H9 (cell line): ENCODE results near the gene FBLN1. TPM values are rescaled to one million over a fixed set of nuclear protein-coding genes. Genes with fewer than 3 reads are reported as not detected.

ENCODE experiments used
- DNase-seq: peaks from one replicate; pipeline ENCODE4 v3.0.0-alpha.2; 2017
- H2AFZ ChIP-seq: one replicate; pipeline ENCODE4 v1.6.1; 2013; ENCODE audit warnings: mild to moderate bottlenecking, low read length, control low read depth, moderate library complexity
- H2AK5ac ChIP-seq: 2 replicates; pipeline ENCODE4 v1.6.1; 2013; ENCODE audit warnings: low read length, control low read depth, mixed read lengths; ENCODE audit not compliant: insufficient read length
- H2BK120ac ChIP-seq: one replicate; pipeline ENCODE4 v1.6.1; 2013; ENCODE audit warnings: low read depth, mild to moderate bottlenecking, low read length, control low read depth, inconsistent platforms; ENCODE audit not compliant: poor library complexity, severe bottlenecking
- H2BK12ac ChIP-seq: 2 replicates; pipeline ENCODE4 v1.6.1; 2013; ENCODE audit warnings: low read length, control low read depth, mixed read lengths, low read depth; ENCODE audit not compliant: insufficient read length
- H2BK15ac ChIP-seq: 2 replicates; pipeline ENCODE4 v1.6.1; 2013; ENCODE audit warnings: low read depth, low read length, control low read depth
- H2BK20ac ChIP-seq: one replicate; pipeline ENCODE4 v1.6.1; 2013; ENCODE audit warnings: low read depth, mild to moderate bottlenecking, low read length, control low read depth, inconsistent platforms; ENCODE audit not compliant: poor library complexity, severe bottlenecking
- H2BK5ac ChIP-seq: 2 replicates; pipeline ENCODE4 v1.6.1; 2013; ENCODE audit warnings: low read length, control low read depth, mixed read lengths; ENCODE audit not compliant: insufficient read length
- H3K14ac ChIP-seq: 2 replicates; pipeline ENCODE4 v1.6.1; 2013; ENCODE audit warnings: low read length, control low read depth; ENCODE audit not compliant: insufficient read depth
- H3K18ac ChIP-seq: 2 replicates; pipeline ENCODE4 v1.6.1; 2013; ENCODE audit warnings: low read depth, mild to moderate bottlenecking, mixed read lengths, low read length, control low read depth; ENCODE audit not compliant: insufficient read length
- H3K23ac ChIP-seq: 2 replicates; pipeline ENCODE4 v1.6.1; 2013; ENCODE audit warnings: low read length, control low read depth, mixed read lengths, low read depth; ENCODE audit not compliant: insufficient read length
- H3K23me2 ChIP-seq: 2 replicates; pipeline ENCODE4 v1.6.1; 2013; ENCODE audit warnings: low read depth, mild to moderate bottlenecking, mixed read lengths, low read length, control low read depth; ENCODE audit not compliant: insufficient read length, poor library complexity, severe bottlenecking
- H3K27ac ChIP-seq: 2 replicates; pipeline ENCODE4 v1.5.1; 2013; ENCODE audit warnings: low read length, control low read depth, mixed read lengths, low read depth; ENCODE audit not compliant: insufficient read length
- H3K27me3 ChIP-seq: 2 replicates; pipeline ENCODE4 v1.6.1; 2013; ENCODE audit warnings: low read length, control low read depth, inconsistent platforms; ENCODE audit not compliant: insufficient read depth
- H3K4ac ChIP-seq: 2 replicates; pipeline ENCODE4 v1.6.1; 2013; ENCODE audit warnings: low read depth, mild to moderate bottlenecking, control low read depth, inconsistent platforms, low read length, moderate library complexity
- H3K4me1 ChIP-seq: 2 replicates; pipeline ENCODE4 v1.6.1; 2013; ENCODE audit warnings: low read length, control low read depth, inconsistent platforms; ENCODE audit not compliant: insufficient read depth
- H3K4me2 ChIP-seq: 2 replicates; pipeline ENCODE4 v1.6.1; 2013; ENCODE audit warnings: low read length, control low read depth, mixed read lengths; ENCODE audit not compliant: insufficient read length, insufficient read depth
- H3K56ac ChIP-seq: 2 replicates; pipeline ENCODE4 v1.6.1; 2013; ENCODE audit warnings: low read depth, mild to moderate bottlenecking, mixed read lengths, low read length, control low read depth; ENCODE audit not compliant: insufficient read length
- H3K79me1 ChIP-seq: 2 replicates; pipeline ENCODE4 v1.6.1; 2013; ENCODE audit warnings: low read depth, mild to moderate bottlenecking, moderate library complexity, low read length, control low read depth, inconsistent platforms; ENCODE audit not compliant: insufficient read depth, poor library complexity, severe bottlenecking
- H3K79me2 ChIP-seq: 2 replicates; pipeline ENCODE4 v1.6.1; 2013; ENCODE audit warnings: low read length, control low read depth, inconsistent platforms; ENCODE audit not compliant: insufficient read depth
- H3K9ac ChIP-seq: 2 replicates; pipeline ENCODE4 v1.6.1; 2013; ENCODE audit warnings: low read length, control low read depth, mixed read lengths; ENCODE audit not compliant: insufficient read length; ENCODE audit errors: extremely low read depth
- H3K9me3 ChIP-seq: one replicate; pipeline ENCODE4 v1.6.1; 2013; ENCODE audit warnings: low read depth, low read length, inconsistent platforms; ENCODE audit not compliant: control insufficient read depth
- H3T11ph ChIP-seq: one replicate; pipeline ENCODE4 v1.6.1; 2013; ENCODE audit warnings: mild to moderate bottlenecking, low read length, control low read depth, inconsistent platforms
- H4K20me1 ChIP-seq: one replicate; pipeline ENCODE4 v1.6.1; 2013; ENCODE audit not compliant: control insufficient read depth, insufficient read length, insufficient read depth
- H4K5ac ChIP-seq: 2 replicates; pipeline ENCODE4 v1.6.1; 2013; ENCODE audit warnings: low read depth, mild to moderate bottlenecking, mixed read lengths, low read length, control low read depth; ENCODE audit not compliant: insufficient read length
- H4K8ac ChIP-seq: replicated peaks from 2 replicates; pipeline ENCODE4 v1.6.1; 2013; ENCODE audit warnings: low read length, control low read depth, mixed read lengths, low read depth; ENCODE audit not compliant: insufficient read length
- H4K91ac ChIP-seq: 2 replicates; pipeline ENCODE4 v1.6.1; 2013; ENCODE audit warnings: low read depth, mild to moderate bottlenecking, moderate library complexity, mixed read lengths, low read length, control low read depth; ENCODE audit not compliant: insufficient read length
- H3K27ac Mint-ChIP-seq, 3 experiments: 2 replicates in 2 of 3; 3 replicates in 1 of 3; pipeline ENCODE4 v1.8.0; 2020 to 2021; ENCODE audit warnings: mixed read lengths in 3 of 3, mild to moderate bottlenecking in 1 of 3, moderate library complexity in 1 of 3
- H3K27me3 Mint-ChIP-seq: 2 replicates; pipeline ENCODE4 v1.8.0; 2021; ENCODE audit warnings: low read depth, mild to moderate bottlenecking, moderate library complexity, mixed read lengths
- H3K36me3 Mint-ChIP-seq, 3 experiments: 2 replicates in 2 of 3; 3 replicates in 1 of 3; pipeline ENCODE4 v1.8.0; 2020 to 2021; ENCODE audit warnings: low read depth in 3 of 3, mixed read lengths in 3 of 3; ENCODE audit not compliant: insufficient read depth in 1 of 3
- H3K4me1 Mint-ChIP-seq, 2 experiments: 2 replicates each; pipeline ENCODE4 v1.8.0; 2020; ENCODE audit warnings: mixed read lengths in 2 of 2
- H3K4me3 Mint-ChIP-seq, 2 experiments: 2 replicates in 1 of 2; 3 replicates in 1 of 2; pipeline ENCODE4 v1.8.0; 2020 to 2021; ENCODE audit warnings: mild to moderate bottlenecking in 2 of 2, mixed read lengths in 2 of 2, moderate library complexity in 1 of 2
- H3K9me3 Mint-ChIP-seq, 2 experiments: 2 replicates in 1 of 2; 3 replicates in 1 of 2; pipeline ENCODE4 v1.8.0; 2020; ENCODE audit warnings: mild to moderate bottlenecking in 2 of 2, mixed read lengths in 2 of 2, moderate library complexity in 1 of 2
- WGBS: extraction: QIAGEN DNeasy Blood & Tissue Kit; methylation state at CpG from one replicate; pipeline ENCODE4 v1.1.7; 2013; ENCODE audit warnings: missing lambda C conversion rate, low lambda C conversion rate, mixed read lengths; ENCODE audit not compliant: insufficient read length; ENCODE audit errors: extremely low coverage; 5-methylcytosine and 5-hydroxymethylcytosine counted together
- total RNA-seq: library from RNA; stranded (reverse); gene quantifications from 2 replicates; pipeline ENCODE4 v1.2.1, GENCODE V29; 2021
- TF ChIP-seq, protein P1 (sequence below): fragments of 200-600 bp; sonication (generic); conservative IDR thresholded peaks from 3 replicates; pipeline ENCODE4 v1.8.0; 2021; ENCODE audit warnings: antibody characterized with exemption, mild to moderate bottlenecking

The FBLN1 gene
- total RNA-seq, 1 experiment from 2014 or later = 140 TPM

DNA sequence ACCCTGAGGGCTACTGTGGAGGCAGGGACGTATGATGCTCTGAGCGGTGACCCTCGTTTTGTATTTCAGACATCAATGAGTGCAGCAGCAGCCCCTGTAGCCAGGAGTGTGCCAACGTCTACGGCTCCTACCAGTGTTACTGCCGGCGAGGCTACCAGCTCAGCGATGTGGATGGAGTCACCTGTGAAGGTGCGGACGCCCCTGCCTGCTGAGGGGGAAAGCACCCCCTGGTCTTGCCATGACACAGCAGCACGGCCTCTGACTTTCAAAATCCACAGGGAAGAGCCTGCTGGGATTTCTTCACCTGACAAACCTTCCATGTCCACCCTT is 44.3 kb downstream of the FBLN1 start:
- no peaks in the 10 kb centered on the region for H3K79me1 ChIP-seq
- no peak overlapping the region for H3K9ac ChIP-seq
- no peak overlapping the region for H2BK5ac ChIP-seq
- H3K27me3 ChIP-seq = no peaks in the 10 kb centered on the region
- H3T11ph ChIP-seq = no peak overlapping the region
- H3K4me2 ChIP-seq = no peak overlapping the region
- no peaks in the 10 kb centered on the region for H4K20me1 ChIP-seq
- H2BK120ac ChIP-seq = no peak overlapping the region
- TF ChIP-seq, protein P1, sequence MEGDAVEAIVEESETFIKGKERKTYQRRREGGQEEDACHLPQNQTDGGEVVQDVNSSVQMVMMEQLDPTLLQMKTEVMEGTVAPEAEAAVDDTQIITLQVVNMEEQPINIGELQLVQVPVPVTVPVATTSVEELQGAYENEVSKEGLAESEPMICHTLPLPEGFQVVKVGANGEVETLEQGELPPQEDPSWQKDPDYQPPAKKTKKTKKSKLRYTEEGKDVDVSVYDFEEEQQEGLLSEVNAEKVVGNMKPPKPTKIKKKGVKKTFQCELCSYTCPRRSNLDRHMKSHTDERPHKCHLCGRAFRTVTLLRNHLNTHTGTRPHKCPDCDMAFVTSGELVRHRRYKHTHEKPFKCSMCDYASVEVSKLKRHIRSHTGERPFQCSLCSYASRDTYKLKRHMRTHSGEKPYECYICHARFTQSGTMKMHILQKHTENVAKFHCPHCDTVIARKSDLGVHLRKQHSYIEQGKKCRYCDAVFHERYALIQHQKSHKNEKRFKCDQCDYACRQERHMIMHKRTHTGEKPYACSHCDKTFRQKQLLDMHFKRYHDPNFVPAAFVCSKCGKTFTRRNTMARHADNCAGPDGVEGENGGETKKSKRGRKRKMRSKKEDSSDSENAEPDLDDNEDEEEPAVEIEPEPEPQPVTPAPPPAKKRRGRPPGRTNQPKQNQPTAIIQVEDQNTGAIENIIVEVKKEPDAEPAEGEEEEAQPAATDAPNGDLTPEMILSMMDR = no peak
- H3K27ac Mint-ChIP-seq = no peak overlapping the region
- peaks cover 0 to 6% of the 10 kb centered on the region in 2 experiments; a peak in 2 of 4 replicates for H3K4me1 Mint-ChIP-seq
- no peak overlapping the region for H2BK12ac ChIP-seq
- H3K27me3 Mint-ChIP-seq = no peaks in the 10 kb centered on the region; the same call in 1 of the 2 replicates
- no peaks in the 10 kb centered on the region for H3K9me3 Mint-ChIP-seq
- no peak overlapping the region for H4K5ac ChIP-seq
- no peak overlapping the region for H3K4me3 Mint-ChIP-seq
- no peaks in the 10 kb centered on the region for H3K4me1 ChIP-seq
- H4K8ac ChIP-seq = no peak overlapping the region
- H3K23ac ChIP-seq = no peak overlapping the region
- H3K14ac ChIP-seq = no peak overlapping the region
- no peak overlapping the region for H2AK5ac ChIP-seq
- no peak for DNase-seq
- H3K4ac ChIP-seq = no peak overlapping the region
- H2BK15ac ChIP-seq = no peak overlapping the region
- no CpG with 5 or more reads among the region's 11 CpGs for WGBS
- H3K9me3 ChIP-seq = no peaks in the 10 kb centered on the region
- H3K18ac ChIP-seq = no peak overlapping the region
- H3K27ac ChIP-seq = no peak overlapping the region
- H2BK20ac ChIP-seq = no peak overlapping the region
- no peaks in the 10 kb centered on the region for H3K23me2 ChIP-seq
- H3K79me2 ChIP-seq = no peaks in the 10 kb centered on the region
- no peak overlapping the region for H2AFZ ChIP-seq
- H4K91ac ChIP-seq = no peak overlapping the region
- no peak overlapping the region for H3K56ac ChIP-seq
- H3K36me3 Mint-ChIP-seq = peaks cover 39 to 79% (median 79%) of the 10 kb centered on the region in 3 experiments
